Right atrium auricular region (tissue), 2 donors: ENCODE data around the gene ZMYM1. TPM values are rescaled to one million over a fixed set of nuclear protein-coding genes. Genes with fewer than 3 reads are reported as not detected.

Experiments used
- DNase-seq: peaks from one replicate; pipeline ENCODE4 v3.0.0-alpha.2; 2019; ENCODE audit warnings: low spot score
- H3K27ac ChIP-seq, 2 donors: fragments of 200-600 bp; sonication (generic); 1 replicate in 1 of 2; 2 replicates in 1 of 2; pipeline ENCODE4 v1.5.1; 2016 to 2019
- H3K27me3 ChIP-seq, 2 donors: fragments of 200-600 bp; sonication (generic); one replicate each; pipeline versions ENCODE4 v1.5.1 to v1.6.0; 2017 to 2019
- H3K36me3 ChIP-seq: fragments of 200-600 bp; sonication (generic); one replicate; pipeline ENCODE4 v1.5.1; 2016
- H3K4me1 ChIP-seq, 2 donors: fragments of 200-600 bp; sonication (generic); one replicate each; pipeline versions ENCODE4 v1.5.1 to v1.6.0; 2017 to 2019
- H3K4me3 ChIP-seq, 2 donors: fragments of 200-600 bp; sonication (generic); 1 replicate in 1 of 2; 2 replicates in 1 of 2; pipeline ENCODE4 v1.5.1; 2017 to 2019; ENCODE audit warnings: mild to moderate bottlenecking in 1 of 2, moderate library complexity in 1 of 2
- H3K9me3 ChIP-seq, 2 donors: fragments of 200-600 bp; sonication (generic); one replicate each; pipeline ENCODE4 v1.5.1; 2019
- total RNA-seq, 2 donors: library from RNA; depleted of rRNA; stranded (reverse); fragments of >200 nt; gene quantifications; one replicate each; pipeline ENCODE4 v1.1.0, GENCODE V29; 2016
- TF ChIP-seq, protein P1 (sequence below), 2 donors: fragments of 200-600 bp; sonication (generic); IDR thresholded peaks; one replicate each; pipeline ENCODE4 v1.5.1; 2019; ENCODE audit warnings: antibody characterized with exemption in 2 of 2

Gene ZMYM1
- total RNA-seq, 2 donors from 2014 or later = 3.6 to 4.0 TPM

DNA sequence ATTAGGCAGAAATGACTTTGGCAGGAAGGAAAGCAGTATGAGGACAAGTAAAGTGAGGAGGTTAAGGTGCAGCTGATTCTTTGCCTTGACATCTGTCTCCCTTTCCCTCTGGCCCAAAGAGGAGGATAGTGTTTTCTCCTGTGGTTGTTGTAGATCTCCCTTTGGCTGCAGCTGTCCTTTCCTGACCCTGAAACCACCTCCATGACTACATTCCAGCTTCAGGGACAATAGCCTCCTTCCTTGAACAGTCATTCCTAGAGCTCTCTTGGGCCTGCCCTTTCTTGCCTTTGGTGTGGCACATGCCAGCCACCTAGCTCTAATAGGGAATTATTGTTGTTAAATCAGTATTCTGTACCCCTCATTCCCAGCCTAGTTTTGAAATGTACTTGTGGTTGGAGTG lies 6.2 kb downstream of the ZMYM1 start:
- TF ChIP-seq, protein P1, sequence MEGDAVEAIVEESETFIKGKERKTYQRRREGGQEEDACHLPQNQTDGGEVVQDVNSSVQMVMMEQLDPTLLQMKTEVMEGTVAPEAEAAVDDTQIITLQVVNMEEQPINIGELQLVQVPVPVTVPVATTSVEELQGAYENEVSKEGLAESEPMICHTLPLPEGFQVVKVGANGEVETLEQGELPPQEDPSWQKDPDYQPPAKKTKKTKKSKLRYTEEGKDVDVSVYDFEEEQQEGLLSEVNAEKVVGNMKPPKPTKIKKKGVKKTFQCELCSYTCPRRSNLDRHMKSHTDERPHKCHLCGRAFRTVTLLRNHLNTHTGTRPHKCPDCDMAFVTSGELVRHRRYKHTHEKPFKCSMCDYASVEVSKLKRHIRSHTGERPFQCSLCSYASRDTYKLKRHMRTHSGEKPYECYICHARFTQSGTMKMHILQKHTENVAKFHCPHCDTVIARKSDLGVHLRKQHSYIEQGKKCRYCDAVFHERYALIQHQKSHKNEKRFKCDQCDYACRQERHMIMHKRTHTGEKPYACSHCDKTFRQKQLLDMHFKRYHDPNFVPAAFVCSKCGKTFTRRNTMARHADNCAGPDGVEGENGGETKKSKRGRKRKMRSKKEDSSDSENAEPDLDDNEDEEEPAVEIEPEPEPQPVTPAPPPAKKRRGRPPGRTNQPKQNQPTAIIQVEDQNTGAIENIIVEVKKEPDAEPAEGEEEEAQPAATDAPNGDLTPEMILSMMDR (IDR thresholded peaks at IDR 0.05) = no peak
- Histone ChIP-seq H3K9me3 (no peaks in the 10 kb centered on the region), H3K4me1 (peaks cover 0 to 4% of the 10 kb centered on the region in 2 donors), H3K36me3 (no peaks in the 10 kb centered on the region), H3K4me3 (no peak overlapping the region), H3K27ac (no peak overlapping the region), H3K27me3 (no peaks in the 10 kb centered on the region)
- DNase-seq = no peak

DNA sequence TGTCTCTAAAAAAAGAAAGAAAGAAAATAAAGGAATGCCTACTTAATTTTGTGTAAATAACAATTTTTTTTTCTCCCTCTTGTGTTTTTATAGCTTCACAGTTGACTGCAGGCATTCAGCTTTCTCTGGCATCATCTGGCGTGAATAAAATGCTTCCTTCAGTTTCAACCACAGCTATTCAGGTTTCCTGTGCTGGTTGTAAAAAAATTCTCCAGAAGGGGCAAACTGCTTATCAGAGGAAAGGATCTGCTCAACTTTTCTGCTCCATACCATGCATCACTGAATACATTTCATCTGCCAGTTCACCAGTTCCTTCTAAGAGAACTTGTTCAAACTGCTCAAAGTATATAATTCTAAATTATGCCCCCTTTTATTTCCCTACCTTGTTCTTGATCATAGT lies 18.0 kb downstream of the ZMYM1 start:
- no peak for DNase-seq
- H3K9me3 ChIP-seq = no peaks in the 10 kb centered on the region
- TF ChIP-seq, protein P1 (IDR thresholded peaks at IDR 0.05) = no peak
- H3K27ac ChIP-seq = no peak overlapping the region
- no peak overlapping the region for H3K4me3 ChIP-seq
- H3K36me3 ChIP-seq = peaks cover 61% of the 10 kb centered on the region
- no peaks in the 10 kb centered on the region for H3K4me1 ChIP-seq
- no peaks in the 10 kb centered on the region for H3K27me3 ChIP-seq

DNA sequence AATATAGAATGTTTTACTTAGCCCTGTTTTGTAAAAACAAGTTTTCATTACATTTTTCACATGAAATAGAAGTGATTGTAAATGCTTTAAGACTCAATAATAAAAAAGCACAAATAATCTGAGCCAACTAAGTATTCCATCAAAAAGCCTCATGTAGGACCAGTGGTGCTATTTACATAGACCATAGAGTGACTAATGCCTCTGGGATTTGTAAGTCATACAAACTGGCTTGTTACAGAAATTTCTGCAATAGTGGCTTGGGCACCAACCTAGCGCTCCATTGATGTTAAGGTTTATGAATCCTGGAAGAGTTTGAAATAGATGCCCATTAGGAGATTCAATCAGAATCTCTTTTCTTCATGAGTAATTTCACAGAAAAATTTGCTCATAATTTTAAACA lies 31.9 kb downstream of the ZMYM1 start:
- TF ChIP-seq, protein P1 (IDR thresholded peaks at IDR 0.05) = no peak
- Histone ChIP-seq H3K4me1 (no peaks in the 10 kb centered on the region), H3K9me3 (no peaks in the 10 kb centered on the region), H3K27me3 (no peaks in the 10 kb centered on the region), H3K4me3 (no peak overlapping the region), H3K27ac (no peak overlapping the region), H3K36me3 (peaks cover 4% of the 10 kb centered on the region)
- DNase-seq = no peak

DNA sequence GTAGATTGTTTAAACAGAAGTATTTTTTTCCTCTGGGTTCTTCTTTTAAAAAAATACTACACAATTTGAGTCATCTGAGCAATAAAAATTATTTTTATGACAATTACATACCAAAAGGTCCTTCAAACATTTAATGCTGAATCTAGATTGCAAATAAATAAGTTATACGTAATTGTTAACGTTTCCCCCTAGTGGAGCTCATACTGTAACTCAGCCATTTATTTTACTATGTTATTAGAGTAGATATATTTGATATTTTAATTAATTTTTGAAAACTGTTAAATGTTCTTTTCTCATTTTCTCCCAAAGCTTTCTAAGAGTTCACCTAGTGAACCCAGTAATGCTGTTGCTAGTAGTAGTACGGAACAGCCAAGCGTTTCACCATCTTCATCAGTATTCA lies 33.5 kb downstream of the ZMYM1 start:
- Histone ChIP-seq H3K36me3 (peaks cover 4% of the 10 kb centered on the region), H3K27me3 (no peaks in the 10 kb centered on the region), H3K9me3 (no peaks in the 10 kb centered on the region), H3K4me3 (no peak overlapping the region), H3K27ac (no peak overlapping the region), H3K4me1 (no peaks in the 10 kb centered on the region)
- TF ChIP-seq, protein P1 (IDR thresholded peaks at IDR 0.05) = no peak
- no peak for DNase-seq

DNA sequence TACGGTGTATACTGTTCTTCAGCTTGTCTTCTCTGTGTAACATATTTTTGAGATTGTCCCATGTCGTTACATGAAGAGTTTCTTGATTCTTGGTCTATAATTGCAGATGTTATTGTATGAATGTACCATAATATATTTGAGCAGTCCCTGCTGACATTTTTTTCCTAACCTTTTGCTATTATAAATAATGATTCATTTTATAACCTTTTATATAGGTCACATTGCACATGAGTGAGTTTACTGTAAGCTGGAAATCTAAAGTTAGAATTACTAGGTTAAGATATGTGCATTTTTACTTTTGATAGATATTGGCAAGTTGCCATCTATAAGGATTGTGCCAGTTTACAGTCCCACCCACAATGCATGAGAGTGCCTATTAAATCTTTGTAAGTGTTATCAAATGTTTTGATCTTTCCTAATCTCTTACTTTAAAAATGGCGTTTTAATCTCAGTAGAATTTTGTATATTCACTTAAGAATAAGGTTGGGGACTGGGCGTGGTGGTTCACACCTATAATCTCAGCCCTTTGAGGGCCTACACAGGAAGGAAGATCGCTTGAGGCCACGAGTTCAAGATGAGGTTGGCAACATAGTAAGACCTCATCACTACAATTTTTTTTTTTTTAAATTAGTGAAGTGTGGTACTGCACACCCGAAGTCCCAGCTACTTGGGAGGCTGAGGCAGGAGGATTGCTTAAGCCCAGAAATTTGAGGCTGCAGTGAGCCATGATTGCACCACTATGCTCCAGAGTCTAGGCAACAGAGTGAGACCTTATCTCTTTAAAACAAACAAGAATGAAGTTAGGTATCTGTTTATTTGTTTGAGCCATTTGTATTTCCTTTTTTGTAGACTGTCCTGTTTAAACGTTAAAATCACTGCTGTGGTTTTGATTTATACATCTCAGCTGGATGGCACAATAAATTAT lies 36.5 kb downstream of the ZMYM1 start:
- no peak overlapping the region for H3K4me3 ChIP-seq
- no peaks in the 10 kb centered on the region for H3K9me3 ChIP-seq
- H3K36me3 ChIP-seq = peaks cover 4% of the 10 kb centered on the region
- H3K27me3 ChIP-seq = no peaks in the 10 kb centered on the region
- H3K27ac ChIP-seq = no peak overlapping the region
- DNase-seq = no peak
- TF ChIP-seq, protein P1 (IDR thresholded peaks at IDR 0.05) = no peak
- H3K4me1 ChIP-seq = peaks cover 0 to 6% of the 10 kb centered on the region in 2 donors
